Stimulated activated naive CD4-positive, alpha-beta T cell treated with Interleukin-2 at 50 U/mL for 16 hours (primary cell): ENCODE data around the gene TPRG1.
"Not testable (repeated sequence)": the region's sequence is repeated elsewhere in the genome, so short reads cannot be mapped to it uniquely, and the experiment has no call there.

Source experiments
- DNase-seq: peaks from one replicate; lab custom pipeline; 2025; lab: John Stamatoyannopoulos, UW

Gene TPRG1

GRCh38 chr3:189312866-189313265 is 141.1 kb downstream of the TPRG1 start:
- DNase-seq: no peak

GRCh38 chr3:189316296-189317019 is 144.7 kb downstream of the TPRG1 start:
- DNase-seq: no peak

- no peak for DNase-seq
Measured at GRCh38 chr3:189317911-189318310, 146.1 kb downstream of the TPRG1 start.

GRCh38 chr3:189320511-189320910 is 148.7 kb downstream of the TPRG1 start:
- no peak for DNase-seq

- DNase-seq: no peak
Measured at GRCh38 chr3:189322339-189322738, 150.6 kb downstream of the TPRG1 start.

- peak; percentile 76 for DNase-seq
Measured at GRCh38 chr3:189324538-189325138, 152.9 kb downstream of the TPRG1 start.

GRCh38 chr3:189325454-189325853 is 153.7 kb downstream of the TPRG1 start:
- DNase-seq: no peak

- not testable (repeated sequence) for DNase-seq
Measured at GRCh38 chr3:189329630-189330029, 157.9 kb downstream of the TPRG1 start.

GRCh38 chr3:189330066-189330465 is 158.3 kb downstream of the TPRG1 start:
- DNase-seq: no peak

- DNase-seq: no peak
Measured at GRCh38 chr3:189331002-189331418, 159.2 kb downstream of the TPRG1 start.

GRCh38 chr3:189334064-189334920 is 162.5 kb downstream of the TPRG1 start:
- no peak for DNase-seq

- DNase-seq: no peak
Measured at GRCh38 chr3:189337673-189338091, 165.9 kb downstream of the TPRG1 start.

GRCh38 chr3:189338366-189338765 is 166.6 kb downstream of the TPRG1 start:
- DNase-seq: no peak

- DNase-seq: no peak
Measured at GRCh38 chr3:189339996-189340395, 168.2 kb downstream of the TPRG1 start.

GRCh38 chr3:189340680-189341460 is 169.1 kb downstream of the TPRG1 start:
- no peak for DNase-seq

GRCh38 chr3:189342811-189343210 is 171.0 kb downstream of the TPRG1 start:
- DNase-seq: no peak

GRCh38 chr3:189344996-189345395 is 173.2 kb downstream of the TPRG1 start:
- DNase-seq: no peak

- no peak for DNase-seq
Measured at GRCh38 chr3:189349772-189350171, 178.0 kb downstream of the TPRG1 start.

- no peak for DNase-seq
Measured at GRCh38 chr3:189353318-189353965, 181.7 kb downstream of the TPRG1 start.

- DNase-seq: no peak
Measured at GRCh38 chr3:189353988-189354889, 182.5 kb downstream of the TPRG1 start.
